Activated gamma-delta T cell treated with anti-CD3 and anti-CD28 coated beads, Interleukin-2, amount 50 U/mL, for 16 hours (primary cell): Measurements from ENCODE around the gene ZFP36.

Experiments used
- DNase-seq: peaks from one replicate; pipeline ENCODE4 v3.0.0-alpha.2; 2020; ENCODE audit warnings: low read depth

The ZFP36 gene

DNA sequence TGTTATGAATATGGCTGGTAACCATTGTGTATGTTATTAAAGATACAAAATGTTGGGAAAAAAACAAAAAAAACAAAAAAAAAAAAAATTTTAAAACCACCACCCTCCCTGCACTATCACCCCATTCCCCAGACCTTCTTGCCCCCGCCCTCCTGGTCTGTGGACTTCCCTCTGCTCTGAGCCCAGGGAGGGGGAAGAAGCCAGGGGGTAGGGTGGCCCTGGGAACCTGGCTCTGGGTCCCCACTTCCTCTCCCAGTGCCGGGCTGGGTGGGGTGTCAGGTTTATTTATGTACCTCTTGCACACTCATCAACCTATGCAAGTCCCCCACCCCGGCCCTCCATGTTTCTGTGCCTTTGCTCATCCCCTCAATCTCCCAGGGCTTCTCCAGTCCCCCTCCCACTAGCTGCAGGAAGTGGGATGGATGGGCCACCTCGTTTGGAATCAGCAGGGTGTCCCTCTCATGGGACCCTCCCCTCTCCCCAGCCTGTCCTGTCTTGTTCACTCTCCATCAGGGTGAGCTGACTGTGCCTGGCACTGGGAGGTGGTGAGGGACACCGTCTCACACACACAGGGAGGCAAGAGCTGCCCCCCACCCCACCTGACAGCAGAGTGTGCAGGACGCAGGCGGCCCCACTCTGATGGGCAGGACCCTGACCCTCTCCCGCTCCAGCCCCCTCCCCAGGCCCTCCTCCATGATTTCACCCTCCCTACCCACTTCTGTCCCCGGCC, 21.6 kb upstream of the ZFP36 start:
- DNase-seq = no peak

- DNase-seq = no peak
Measured at GRCh38 chr19:39385629-39386411, 20.8 kb upstream of the ZFP36 start.

DNA sequence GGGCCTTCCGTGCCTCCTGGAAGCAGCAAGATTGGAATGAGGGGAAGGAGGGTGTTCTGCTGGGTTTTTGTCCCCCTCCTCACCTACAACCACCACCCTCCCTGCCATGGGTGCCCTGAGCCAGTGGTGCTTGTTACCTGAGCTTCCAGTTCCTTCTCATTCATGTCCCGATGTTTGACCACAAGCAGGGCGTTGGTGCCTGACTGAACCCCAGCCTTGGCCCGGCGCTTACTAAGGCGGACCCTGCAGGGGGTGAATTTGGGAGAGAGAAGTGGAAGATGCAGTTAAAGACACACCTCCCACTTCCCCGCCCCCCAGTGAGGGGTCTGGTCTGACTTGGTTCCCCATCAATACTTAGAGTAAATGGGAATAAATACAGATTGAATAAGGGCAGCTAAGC, 20.1 kb upstream of the ZFP36 start:
- DNase-seq = no peak

DNA sequence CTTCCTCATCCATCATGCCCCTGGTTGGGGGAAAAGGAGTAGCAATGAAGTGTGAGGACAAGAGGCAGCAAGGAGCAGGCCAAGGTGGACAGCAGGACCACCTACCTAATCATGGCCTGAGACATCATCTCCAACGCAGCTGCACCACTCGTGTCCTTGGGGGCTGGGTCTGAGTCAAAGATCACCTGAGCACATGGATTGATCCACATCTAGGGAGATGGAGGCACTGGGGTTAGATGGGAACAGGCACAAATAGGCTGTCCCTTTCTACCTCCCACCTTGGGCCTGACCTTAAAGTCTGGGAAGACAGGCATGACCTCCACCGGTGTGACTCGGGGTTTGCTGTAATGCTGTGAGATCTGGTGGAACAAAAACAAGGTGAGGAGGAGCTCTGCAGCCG, 18.0 kb upstream of the ZFP36 start:
- DNase-seq = no peak

DNA sequence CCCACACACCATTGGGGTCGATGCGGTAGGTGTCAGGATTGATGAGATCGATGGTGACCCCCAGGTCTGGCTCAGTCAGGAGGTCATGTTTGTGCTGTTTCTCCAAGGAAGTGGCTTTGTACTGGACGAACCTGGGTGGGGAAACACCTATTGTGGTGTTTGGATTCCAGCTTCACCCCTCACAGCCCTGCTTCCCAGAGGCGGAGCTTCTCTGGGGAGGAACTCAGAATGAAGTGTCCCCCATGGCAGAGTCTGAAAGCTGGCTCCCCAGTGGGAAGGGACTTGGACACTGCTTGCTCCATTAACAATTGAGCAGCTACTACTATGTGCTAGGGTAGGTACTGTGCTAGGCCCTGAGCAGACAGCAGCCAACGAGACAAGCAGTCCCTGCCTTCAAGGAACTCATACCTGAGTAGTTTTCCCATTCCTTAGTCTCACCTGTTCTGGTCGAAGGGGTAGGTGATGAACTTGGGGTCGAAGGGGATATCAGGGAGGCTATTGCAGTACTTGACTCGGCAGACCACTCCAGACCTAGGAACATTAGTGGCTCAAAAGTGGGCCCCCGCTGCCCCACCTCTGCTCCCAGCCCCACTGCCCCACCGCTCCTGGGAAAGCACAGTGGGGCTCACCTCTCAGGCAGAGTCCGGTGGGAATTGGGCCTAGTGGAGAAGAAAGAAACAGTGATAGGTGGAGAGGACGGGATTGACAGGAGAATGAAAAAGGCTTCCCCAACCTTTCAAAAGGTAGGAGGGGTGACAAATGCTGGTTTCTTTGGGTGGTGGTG, 16.8 kb upstream of the ZFP36 start:
- no peak for DNase-seq

GRCh38 chr19:39390451-39390750, 16.2 kb upstream of the ZFP36 start:
- peak; percentile 59 for DNase-seq

GRCh38 chr19:39390751-39391437, 15.8 kb upstream of the ZFP36 start, which contains the start of the genes MED29 and PAF1:
MED29 (plus strand) TSS chr19:39391378; CDS start chr19:39391423, 45 bp downstream.
PAF1 (minus strand) TSS chr19:39391106; CDS start chr19:39390864, 242 bp downstream.
- DNase-seq = peak; percentile 94

DNA sequence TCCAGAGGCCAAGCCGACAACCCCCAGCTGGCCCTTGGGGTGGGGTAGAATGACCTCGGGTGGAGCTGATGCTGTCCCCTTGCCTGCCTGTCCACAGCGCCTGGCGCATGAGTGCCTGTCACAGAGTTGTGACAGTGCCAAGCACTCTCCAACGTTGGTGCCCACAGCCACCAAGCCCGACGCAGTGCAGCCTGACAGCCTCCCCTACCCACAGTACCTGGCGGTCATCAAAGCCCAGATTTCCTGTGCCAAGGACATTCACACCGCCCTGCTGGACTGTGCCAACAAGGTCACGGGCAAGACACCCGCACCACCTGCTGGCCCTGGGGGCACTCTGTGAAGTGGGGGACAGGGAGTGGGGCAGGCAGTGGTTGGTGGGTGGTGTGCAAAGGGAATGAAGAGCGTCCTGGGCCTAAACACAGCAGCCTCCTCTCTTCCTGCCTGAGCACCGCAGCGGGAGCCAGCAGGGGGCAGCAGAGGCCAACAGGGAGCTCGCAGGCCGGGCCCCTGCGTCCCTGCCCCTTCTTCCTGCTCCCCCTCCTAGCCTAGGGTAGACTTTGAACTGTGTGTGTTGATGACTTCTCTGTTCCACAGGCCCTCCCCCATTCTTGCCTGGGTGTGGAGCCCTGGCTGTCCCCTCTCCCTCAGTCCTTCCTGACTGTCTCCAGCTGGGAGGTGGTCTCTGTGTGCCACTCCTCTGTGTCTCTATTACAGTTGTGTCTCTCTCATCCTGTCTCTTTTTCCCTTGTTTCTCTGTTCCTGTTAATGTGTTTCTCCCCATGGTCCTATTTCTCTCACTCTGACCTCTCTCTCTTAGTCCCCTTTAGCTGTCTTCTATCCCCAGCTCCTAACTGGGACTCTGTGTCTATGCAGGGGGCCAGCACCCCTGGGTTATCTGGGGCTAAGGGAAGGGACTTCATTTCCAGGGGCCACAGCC, 9.0 kb upstream of the ZFP36 start:
- peak; percentile 94 for DNase-seq

DNA sequence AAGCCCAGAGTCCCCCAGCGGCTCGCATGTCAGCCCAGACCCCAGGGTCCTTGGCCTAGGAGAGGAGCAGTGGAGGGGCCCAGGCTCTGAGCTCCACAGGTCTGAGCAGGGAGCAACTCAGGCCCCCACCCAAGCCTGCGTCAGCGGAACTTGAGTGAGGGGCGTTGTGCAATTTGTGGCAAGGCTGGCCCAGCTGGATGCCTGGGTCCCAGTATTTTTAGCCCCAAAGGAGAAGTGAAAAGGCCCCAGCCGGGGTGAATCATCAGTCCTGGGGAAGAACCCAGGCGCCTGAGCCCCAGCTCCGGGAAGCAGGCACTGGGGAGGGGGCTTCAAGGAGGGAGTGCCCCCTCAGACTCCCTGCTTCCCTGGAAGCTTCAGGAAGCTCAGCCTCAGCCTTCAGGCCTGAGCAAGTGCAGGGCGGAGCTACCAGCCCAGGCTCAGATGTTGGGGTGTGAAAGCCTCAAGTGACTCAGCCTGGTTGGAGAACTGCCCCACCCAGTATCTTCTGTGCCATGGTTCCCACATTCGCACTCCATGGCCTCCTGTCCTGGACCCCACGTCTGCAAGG, 8.3 kb upstream of the ZFP36 start:
- DNase-seq = no peak

DNA sequence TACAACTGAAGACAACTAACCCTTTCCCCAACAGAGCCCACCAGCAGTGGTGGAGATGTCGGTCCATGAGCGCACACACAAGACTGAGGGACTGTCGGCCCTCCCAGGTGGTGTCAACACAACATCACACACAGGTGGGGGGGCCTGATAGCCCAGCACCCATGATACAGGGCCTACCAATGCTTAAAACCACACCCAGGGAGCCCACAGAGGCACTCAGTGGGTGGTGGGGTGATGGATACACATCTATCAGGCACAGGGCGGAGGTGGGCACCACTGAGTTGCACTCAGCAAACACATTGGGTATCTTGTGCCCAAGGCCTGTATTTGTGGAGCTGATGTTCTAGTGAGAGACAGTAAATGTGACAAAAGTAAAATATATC, 7.0 kb upstream of the ZFP36 start:
- DNase-seq = no peak

- no peak for DNase-seq
Measured at GRCh38 chr19:39400061-39400460, 6.6 kb upstream of the ZFP36 start.

DNA sequence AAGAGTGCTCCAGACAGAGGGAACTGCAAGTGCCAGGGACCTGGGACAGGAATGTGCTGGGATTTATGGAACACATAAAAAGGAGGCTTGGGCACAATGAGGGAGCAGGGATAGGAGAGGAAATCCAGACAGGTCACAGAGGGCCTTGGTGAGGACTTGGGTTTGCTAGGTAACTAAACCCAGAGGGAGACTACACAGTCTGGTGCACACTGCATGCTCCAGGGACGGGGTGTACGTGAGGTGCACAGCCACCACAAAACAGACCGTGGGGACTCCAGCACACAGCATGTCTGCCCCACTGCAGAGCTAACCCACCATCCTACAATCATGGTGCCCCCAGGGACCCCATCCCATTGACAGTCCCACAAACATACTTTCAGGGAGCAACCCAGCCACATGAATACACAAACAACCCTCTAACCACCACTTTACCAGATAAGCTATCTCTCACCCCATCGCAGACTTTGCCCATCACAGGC, 5.5 kb upstream of the ZFP36 start:
- DNase-seq = no peak

- DNase-seq = peak; percentile 75
Measured at GRCh38 chr19:39401549-39402345, 4.9 kb upstream of the ZFP36 start.

GRCh38 chr19:39402346-39403300, 4.0 kb upstream of the ZFP36 start:
- peak; percentile 78 for DNase-seq

DNA sequence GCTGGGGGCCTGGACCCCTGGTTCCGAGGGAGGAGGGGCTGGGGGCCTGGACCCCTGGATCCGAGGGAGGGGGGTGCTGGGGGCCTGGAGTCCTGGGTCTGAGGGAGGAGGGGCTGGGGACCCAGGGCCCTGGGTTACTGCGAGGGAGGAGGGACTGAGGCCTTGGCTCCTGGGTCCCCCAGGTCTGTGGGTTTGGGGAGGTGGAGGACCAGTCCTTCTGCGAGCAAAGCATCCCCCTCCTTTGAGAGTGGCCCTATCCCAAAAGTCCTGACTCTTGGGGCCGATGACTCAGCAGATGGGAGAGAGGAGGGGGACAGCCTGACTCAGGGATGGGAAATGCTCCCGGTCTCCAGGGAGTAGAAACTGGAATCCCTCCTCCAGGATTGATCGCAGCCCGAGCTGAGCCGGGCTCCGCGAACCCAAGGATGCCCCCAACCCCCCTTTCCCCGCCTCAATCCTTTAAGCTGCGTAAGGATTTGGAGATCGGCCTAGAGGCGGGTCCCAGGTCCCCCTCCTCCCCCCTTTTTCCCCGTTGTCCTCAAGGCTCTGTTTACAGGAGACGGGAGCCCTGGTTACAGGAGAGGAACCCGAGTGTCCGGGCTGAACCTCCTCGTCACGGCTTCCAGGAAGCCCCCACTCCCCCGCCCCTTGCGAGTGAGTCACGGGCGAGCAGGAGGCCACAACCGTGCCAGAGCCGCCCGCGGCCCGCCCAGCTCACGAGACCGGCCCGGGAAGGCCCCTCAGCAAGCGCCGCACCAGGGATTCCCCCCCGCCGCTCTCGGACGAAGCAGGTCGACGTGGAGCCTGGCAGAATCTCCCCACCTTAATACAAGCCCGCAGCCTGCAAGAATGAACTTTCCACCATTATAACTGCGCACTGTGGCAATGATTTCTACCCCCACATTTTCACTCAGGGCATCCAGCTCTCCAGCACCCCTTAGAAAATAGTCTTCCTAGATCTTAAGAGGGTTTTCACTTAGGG, 3.0 kb upstream of the ZFP36 start:
- DNase-seq = peak; percentile 96

DNA sequence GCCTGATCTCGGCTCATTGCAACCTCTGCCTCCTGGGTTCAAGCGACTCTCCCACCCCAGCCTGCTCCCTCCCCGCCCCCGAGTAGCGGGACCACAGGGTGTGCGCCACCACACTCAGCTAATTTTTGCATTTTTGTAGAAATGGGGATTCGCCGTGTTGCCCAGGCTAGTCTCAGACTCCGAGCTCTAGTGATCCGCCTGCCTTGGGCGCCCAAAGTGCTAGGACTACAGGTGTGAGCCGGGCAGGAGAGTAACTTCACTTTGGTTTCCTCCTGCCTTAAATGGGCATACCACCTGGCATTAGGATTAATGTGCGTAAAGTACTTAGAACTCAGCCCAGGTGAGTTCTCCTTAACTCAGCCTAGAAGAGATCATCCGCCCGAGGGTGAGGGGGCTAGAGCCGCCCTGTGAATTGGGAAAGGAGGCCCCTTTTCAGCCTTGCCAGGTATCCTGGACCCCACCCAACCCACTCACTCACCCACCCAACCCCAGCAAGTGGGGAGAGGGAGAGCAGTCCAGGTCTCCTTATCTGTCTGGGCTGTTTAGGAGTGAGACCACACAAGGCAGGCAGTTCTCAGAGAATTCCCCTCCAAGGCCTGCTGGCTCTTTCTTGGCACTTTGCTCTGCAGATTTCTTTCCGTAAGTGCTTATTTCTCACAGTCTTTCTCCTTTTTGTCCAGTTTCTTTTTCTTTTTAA, 1.2 kb upstream of the ZFP36 start:
- no peak for DNase-seq
